Pancreas (tissue), 10 donors: ENCODE data around the gene MT1H. TPM values are rescaled to one million over a fixed set of nuclear protein-coding genes. Genes with fewer than 3 reads are reported as not detected.
"Not testable (repeated sequence)": the region's sequence is repeated elsewhere in the genome, so short reads cannot be mapped to it uniquely, and the experiment has no call there.

ENCODE experiments used
- ATAC-seq, 4 donors: fragments of 200-7000 bp; cut with Tn5 transposase; one replicate each; pipeline versions ENCODE4 v1.8.0 to v1.9.1; 2020; ENCODE audit warnings: mild to moderate bottlenecking in 4 of 4, moderate library complexity in 4 of 4
- DNase-seq, 6 donors: peaks; one replicate each; pipeline ENCODE4 v3.0.0-alpha.2; 2020
- FAIRE-seq: peaks from 2 replicates; lab custom pipeline; 2012; peaks lifted over from hg19 to GRCh38; lab: Jason Lieb, UNC
- H3K27ac ChIP-seq, 4 donors: fragments of 200-600 bp; sonication (generic); 1 replicate in 3 of 4; 2 replicates in 1 of 4; pipeline versions ENCODE4 v1.5.0 to v1.8.0; 2020
- H3K27me3 ChIP-seq, 4 donors: fragments of 200-600 bp; one replicate each; pipeline ENCODE4 v1.8.0; 2021
- H3K36me3 ChIP-seq, 3 donors: fragments of 200-600 bp; sonication (generic) in 1 of 3; one replicate each; pipeline versions ENCODE4 v1.5.0 to v1.8.0; 2020 to 2021
- H3K4me1 ChIP-seq, 3 donors: fragments of 200-600 bp; one replicate each; pipeline ENCODE4 v1.8.0; 2021
- H3K4me3 ChIP-seq, 4 donors: fragments of 200-600 bp; sonication (generic) in 2 of 4; one replicate each; pipeline versions ENCODE4 v1.5.0 to v1.8.0; 2020 to 2021
- H3K9me3 ChIP-seq, 4 donors: fragments of 200-600 bp; one replicate each; pipeline ENCODE4 v1.8.0; 2021
- WGBS, 2 donors: extraction: QIAGEN DNeasy Blood & Tissue Kit; methylation state at CpG; one replicate each; pipeline ENCODE4 v1.1.7; 2013; 5-methylcytosine and 5-hydroxymethylcytosine counted together
- intact Hi-C, 3 donors: fragments of 100-400 bp; cut with DNase I; formaldehyde crosslinking; loops; one replicate each; pipeline versions ENCODE4 v1.11.1 to v1.14.2; 2022
- polyA plus RNA-seq, 2 donors: library from polyadenylated mRNA; stranded (reverse); fragments of 200-250 nt; gene quantifications; one replicate each; pipeline ENCODE4 v1.2.3, GENCODE V29; 2013
- total RNA-seq, 6 donors: library from RNA; stranded (reverse); fragmentation: NEBNext Ultra II Directional in 4 of 6; extraction: Animal tissue kit (Norgen Biotek cat#: 25700) in 4 of 6; gene quantifications; one replicate each; pipeline versions ENCODE4 v1.2.1 to v1.2.4, GENCODE V29; 2021 to 2023
- TF ChIP-seq, protein P1 (sequence below), 4 donors: fragments of 200-600 bp; sonication (generic) in 3 of 4; IDR thresholded peaks; one replicate each; pipeline versions ENCODE4 v1.5.0 to v1.8.0; 2021; ENCODE audit warnings: antibody characterized with exemption in 4 of 4
- donor health status: healthy with polysubstance abuse.
- donor health status: DM: no; HTN: no; CAD: no; lungs with moderate emphysema.
- donor health status: DM: no; HTN: no; CAD: no.
- donor health status: control.
- donor health status: control.
- donor health status: Bipolar disorder and iron deficiency.
- donor health status: DM: yes; HTN: yes; CAD: no.
- donor health status: DM: no; HTN: no; CAD: no.
- donor health status: DM: no; HTN: no; CAD: no.
- donor health status: DM: yes; HTN: yes; CAD: no.

MT1H gene
- total and polyA plus RNA-seq, 8 donors: 8.3 to 106 (median 21.1) TPM

DNA sequence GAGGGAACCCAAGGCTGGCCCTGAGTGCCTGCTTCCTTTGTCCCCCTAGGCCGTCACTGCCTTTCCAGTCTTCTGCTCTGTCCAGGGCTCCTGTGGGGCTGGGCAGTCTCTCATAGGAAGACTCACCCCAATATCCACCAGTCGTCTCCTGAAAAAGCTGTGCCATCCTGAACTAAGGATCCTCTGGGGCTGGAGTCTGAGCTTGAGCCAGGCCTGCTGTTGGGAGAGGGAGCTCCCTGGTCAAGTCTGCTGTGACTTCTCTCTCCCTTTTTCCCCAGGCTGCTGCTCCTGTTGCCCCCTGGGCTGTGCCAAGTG lies 963 bp downstream of the MT1H start:
- Histone ChIP-seq H3K36me3 (no peaks in the 10 kb centered on the region), H3K9me3 (no peaks in the 10 kb centered on the region), H3K4me1 (peaks cover 0 to 4% (median 2%) of the 10 kb centered on the region in 3 donors), H3K27me3 (no peaks in the 10 kb centered on the region), H3K4me3 (peak overlapping the region in 2 of 4 donors; percentile 8 to 37), H3K27ac (no peak overlapping the region)
- TF ChIP-seq, protein P1, sequence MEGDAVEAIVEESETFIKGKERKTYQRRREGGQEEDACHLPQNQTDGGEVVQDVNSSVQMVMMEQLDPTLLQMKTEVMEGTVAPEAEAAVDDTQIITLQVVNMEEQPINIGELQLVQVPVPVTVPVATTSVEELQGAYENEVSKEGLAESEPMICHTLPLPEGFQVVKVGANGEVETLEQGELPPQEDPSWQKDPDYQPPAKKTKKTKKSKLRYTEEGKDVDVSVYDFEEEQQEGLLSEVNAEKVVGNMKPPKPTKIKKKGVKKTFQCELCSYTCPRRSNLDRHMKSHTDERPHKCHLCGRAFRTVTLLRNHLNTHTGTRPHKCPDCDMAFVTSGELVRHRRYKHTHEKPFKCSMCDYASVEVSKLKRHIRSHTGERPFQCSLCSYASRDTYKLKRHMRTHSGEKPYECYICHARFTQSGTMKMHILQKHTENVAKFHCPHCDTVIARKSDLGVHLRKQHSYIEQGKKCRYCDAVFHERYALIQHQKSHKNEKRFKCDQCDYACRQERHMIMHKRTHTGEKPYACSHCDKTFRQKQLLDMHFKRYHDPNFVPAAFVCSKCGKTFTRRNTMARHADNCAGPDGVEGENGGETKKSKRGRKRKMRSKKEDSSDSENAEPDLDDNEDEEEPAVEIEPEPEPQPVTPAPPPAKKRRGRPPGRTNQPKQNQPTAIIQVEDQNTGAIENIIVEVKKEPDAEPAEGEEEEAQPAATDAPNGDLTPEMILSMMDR (IDR thresholded peaks at IDR 0.05): no peak
- DNase-seq (no peak), FAIRE-seq (no peak), ATAC-seq (no peak)
- intact Hi-C loops: no loop called here
- WGBS, 2 donors: 41 to 75% methylated on average over 2 of the region's 2 CpGs

DNA sequence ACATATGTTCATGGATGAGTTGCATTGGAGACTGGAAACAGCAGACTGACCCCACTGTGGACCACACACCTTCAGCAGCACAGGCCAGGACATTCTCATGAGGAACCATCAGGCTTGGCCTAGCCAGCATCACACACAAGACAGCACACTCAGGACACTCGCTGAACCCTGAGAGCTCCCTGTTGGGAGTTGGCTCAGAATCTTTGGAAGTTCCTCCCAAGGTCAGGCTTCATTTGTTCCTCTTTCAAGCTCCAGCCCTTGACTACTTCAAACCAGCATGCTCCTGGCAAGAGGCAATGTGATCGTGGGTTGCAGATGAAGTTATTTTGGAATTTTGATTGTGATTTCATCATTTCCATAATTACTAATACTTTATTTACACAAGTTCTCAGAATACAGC lies 2.1 kb downstream of the MT1H start:
- H3K36me3 ChIP-seq, H3K27me3 ChIP-seq, H3K4me1 ChIP-seq, H3K4me3 ChIP-seq, ATAC-seq, H3K9me3 ChIP-seq, intact Hi-C loops, DNase-seq, FAIRE-seq, H3K27ac ChIP-seq: not testable (repeated sequence)
- WGBS, 2 donors: 33 to 47% methylated on average over 2 of the region's 2 CpGs

DNA sequence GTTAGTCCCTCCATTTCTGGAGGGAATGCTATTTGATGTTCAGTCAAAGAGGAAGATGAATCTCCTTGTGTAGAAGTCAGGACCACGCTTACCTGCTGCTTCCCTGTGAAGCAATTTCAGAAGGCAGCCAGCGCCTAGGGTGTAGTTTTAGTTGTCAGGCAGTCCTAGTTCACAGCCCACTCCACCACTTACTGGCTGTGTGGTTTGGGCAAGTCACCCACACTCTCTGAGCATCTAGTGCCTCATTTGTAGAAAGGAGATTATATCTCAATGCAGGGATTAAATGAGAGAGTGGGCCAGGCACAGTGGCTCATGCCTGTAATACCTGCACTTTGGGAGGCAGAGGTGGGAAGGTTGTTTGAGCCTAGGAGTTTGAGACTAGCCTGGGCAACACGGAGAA lies 2.6 kb downstream of the MT1H start:
- intact Hi-C loops, H3K4me3 ChIP-seq, DNase-seq, FAIRE-seq, H3K27me3 ChIP-seq, H3K27ac ChIP-seq, H3K4me1 ChIP-seq, ATAC-seq, H3K9me3 ChIP-seq, H3K36me3 ChIP-seq: not testable (repeated sequence)
- 71 to 85% methylated on average over 3 of the region's 3 CpGs for WGBS, 2 donors

DNA sequence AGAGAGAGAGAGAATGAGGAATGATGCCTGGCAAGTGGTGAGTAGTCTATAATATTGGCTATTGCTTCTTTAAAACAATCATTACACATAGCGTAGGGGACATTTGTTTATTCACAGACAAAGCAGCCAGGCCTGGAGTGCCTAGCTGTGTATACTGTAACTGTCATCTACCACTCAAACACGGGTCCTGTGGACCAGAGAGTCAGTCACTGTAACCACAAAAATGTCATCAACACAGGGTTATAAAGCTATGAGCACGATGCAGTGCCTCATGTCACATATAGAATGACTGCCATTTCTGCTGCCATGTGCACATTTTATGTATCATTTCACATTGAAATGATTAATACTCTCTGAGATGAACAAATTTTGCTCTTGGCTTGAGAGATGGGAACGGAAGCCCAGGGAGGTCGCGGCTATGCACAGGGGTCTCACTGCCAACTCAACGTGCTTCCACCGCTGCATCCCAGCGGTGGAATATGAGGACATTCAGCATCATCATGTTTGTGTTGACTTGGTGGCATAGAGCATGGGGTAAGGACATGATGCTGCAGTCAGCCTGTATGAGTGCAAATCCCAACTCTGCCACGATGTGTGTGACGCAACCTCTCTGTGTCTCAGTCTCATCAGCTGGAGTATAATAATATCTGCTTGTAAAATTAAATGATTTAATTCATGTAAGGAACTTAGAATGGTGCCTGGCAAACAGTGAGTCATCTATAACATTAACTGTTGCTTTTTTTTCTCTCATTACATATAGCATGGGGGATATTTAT lies 3.3 kb downstream of the MT1H start:
- Histone ChIP-seq H3K27ac (no peak overlapping the region), H3K4me1 (peaks cover 1 to 4% (median 3%) of the 10 kb centered on the region in 3 donors), H3K27me3 (no peaks in the 10 kb centered on the region), H3K9me3 (no peaks in the 10 kb centered on the region), H3K36me3 (no peaks in the 10 kb centered on the region), H3K4me3 (no peak overlapping the region)
- ATAC-seq (no peak), DNase-seq (no peak), FAIRE-seq (no peak)
- intact Hi-C loops: no loop called here
- WGBS, 2 donors: 87 to 88% methylated on average over 11 of the region's 11 CpGs
- TF ChIP-seq, protein P1 (IDR thresholded peaks at IDR 0.05): no peak

DNA sequence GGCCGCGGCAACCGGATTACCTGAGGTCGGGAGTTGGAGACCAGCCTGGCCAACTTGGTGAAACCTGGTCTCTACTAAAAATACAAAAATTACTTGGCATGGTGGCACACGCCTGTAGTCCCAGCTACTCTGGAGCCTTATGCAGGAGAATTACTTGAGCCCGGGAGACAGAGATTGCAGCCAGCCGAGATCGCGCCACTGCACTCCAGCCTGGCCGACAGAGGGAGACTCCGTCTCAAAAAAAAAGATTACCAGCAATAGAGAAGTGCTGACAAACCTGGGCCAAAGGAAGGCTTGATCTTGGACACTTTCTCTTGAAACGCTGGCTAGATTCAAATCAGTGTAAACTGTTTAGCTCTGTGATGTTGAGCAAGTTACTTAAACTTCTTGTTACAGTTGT lies 4.3 kb downstream of the MT1H start:
- TF ChIP-seq, protein P1 (IDR thresholded peaks at IDR 0.05): peak in 3 of 4 donors; percentile 18 to 54 (median 49)
- peaks cover 0 to 6% (median 3%) of the 10 kb centered on the region in 3 donors for H3K4me1 ChIP-seq
- intact Hi-C loops: no loop called here
- ATAC-seq (peak in 3 of 4 donors; percentile 22 to 68 (median 54)), FAIRE-seq (no peak), DNase-seq (peak in 1 of 6 donors; percentile 66)
- H3K36me3 ChIP-seq: no peaks in the 10 kb centered on the region
- 33 to 37% methylated on average over 12 of the region's 12 CpGs for WGBS, 2 donors
- H3K27me3 ChIP-seq: no peaks in the 10 kb centered on the region
- H3K4me3 ChIP-seq: no peak overlapping the region
- no peaks in the 10 kb centered on the region for H3K9me3 ChIP-seq
- no peak overlapping the region for H3K27ac ChIP-seq

DNA sequence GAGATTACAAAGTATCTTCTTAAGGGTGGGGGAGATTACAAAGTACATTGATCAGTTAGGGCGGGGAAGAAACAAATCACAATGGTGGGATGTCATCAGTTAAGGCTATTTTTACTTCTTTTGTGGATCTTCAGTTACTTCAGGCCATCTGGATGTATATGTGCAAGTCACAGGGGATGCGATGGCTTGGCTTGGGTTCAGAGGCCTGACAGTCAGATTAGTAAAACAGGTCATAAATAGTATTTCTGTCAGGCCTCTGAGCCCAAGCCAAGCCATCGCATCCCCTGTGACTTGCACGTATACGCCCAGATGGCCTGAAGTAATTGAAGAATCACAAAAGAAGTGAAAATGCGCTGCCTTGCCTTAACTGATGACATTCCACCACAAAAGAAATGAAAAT lies 5.0 kb downstream of the MT1H start:
- H3K27ac ChIP-seq, H3K4me3 ChIP-seq, DNase-seq, H3K27me3 ChIP-seq, FAIRE-seq, ATAC-seq, intact Hi-C loops, H3K4me1 ChIP-seq, H3K36me3 ChIP-seq, H3K9me3 ChIP-seq: not testable (repeated sequence)
- 83 to 89% methylated on average over 6 of the region's 6 CpGs for WGBS, 2 donors
